Dendritic cell treated with granulocyte-macrophage colony-stimulating factor and Interleukin-4, amounts not matched to agents 40 ng/mL and 50 ng/mL, for 4 days (primary cell): ENCODE measurements around the gene PPM1A.

Experiments used
- H3K27ac Mint-ChIP-seq: one replicate; pipeline ENCODE4 v1.8.0; 2022; ENCODE audit warnings: mild to moderate bottlenecking, mixed read lengths
- H3K27me3 Mint-ChIP-seq: one replicate; pipeline ENCODE4 v1.8.0; 2022; ENCODE audit warnings: mild to moderate bottlenecking, mixed read lengths
- H3K36me3 Mint-ChIP-seq: one replicate; pipeline ENCODE4 v1.8.0; 2022; ENCODE audit warnings: low read depth, mixed read lengths
- H3K4me1 Mint-ChIP-seq: one replicate; pipeline ENCODE4 v1.8.0; 2022; ENCODE audit warnings: low read depth, mixed read lengths
- H3K4me3 Mint-ChIP-seq: one replicate; pipeline ENCODE4 v1.8.0; 2022; ENCODE audit warnings: mild to moderate bottlenecking, moderate library complexity, mixed read lengths
- H3K9me3 Mint-ChIP-seq: one replicate; pipeline ENCODE4 v1.8.0; 2022; ENCODE audit warnings: mixed read lengths
- intact Hi-C: fragments of 100-400 bp; cut with micrococcal nuclease; formaldehyde crosslinking; loops from one replicate; pipeline ENCODE4 v1.15.0; 2022

PPM1A gene

GRCh38 chr14:60328583-60328982 lies 79.6 kb downstream of the PPM1A start:
- Mint-ChIP-seq H3K9me3 (peaks cover under 1% of the 10 kb centered on the region), H3K27me3 (peaks cover 39% of the 10 kb centered on the region), H3K27ac (no peak overlapping the region), H3K4me3 (no peak overlapping the region), H3K36me3 (no peaks in the 10 kb centered on the region), H3K4me1 (peaks cover 22% of the 10 kb centered on the region)
- intact Hi-C loops: no loop called here

GRCh38 chr14:60329274-60329673 lies 80.3 kb downstream of the PPM1A start:
- Mint-ChIP-seq H3K4me3 (no peak overlapping the region), H3K9me3 (no peaks in the 10 kb centered on the region), H3K27me3 (peaks cover 43% of the 10 kb centered on the region), H3K36me3 (no peaks in the 10 kb centered on the region), H3K4me1 (peaks cover 22% of the 10 kb centered on the region), H3K27ac (no peak overlapping the region)
- intact Hi-C loops: no loop called here

GRCh38 chr14:60331201-60332045 lies 82.4 kb downstream of the PPM1A start:
- no peaks in the 10 kb centered on the region for H3K36me3 Mint-ChIP-seq
- H3K27me3 Mint-ChIP-seq: peaks cover 36% of the 10 kb centered on the region
- no peaks in the 10 kb centered on the region for H3K9me3 Mint-ChIP-seq
- intact Hi-C loops: no loop called here
- peaks cover 22% of the 10 kb centered on the region for H3K4me1 Mint-ChIP-seq
- H3K4me3 Mint-ChIP-seq: peak overlapping the region; percentile 88
- peak overlapping the region; percentile 50 for H3K27ac Mint-ChIP-seq

- Mint-ChIP-seq H3K9me3 (no peaks in the 10 kb centered on the region), H3K4me1 (peaks cover 22% of the 10 kb centered on the region), H3K36me3 (no peaks in the 10 kb centered on the region), H3K4me3 (no peak overlapping the region), H3K27ac (peak overlapping the region; percentile 50), H3K27me3 (peaks cover 31% of the 10 kb centered on the region)
- intact Hi-C loops: no loop called here
These were observed 83.0 kb downstream of the PPM1A start for GRCh38 chr14:60332046-60332399.

GRCh38 chr14:60332869-60333268 lies 83.8 kb downstream of the PPM1A start:
- Mint-ChIP-seq H3K36me3 (no peaks in the 10 kb centered on the region), H3K4me1 (peaks cover 16% of the 10 kb centered on the region), H3K27me3 (peaks cover 27% of the 10 kb centered on the region), H3K27ac (no peak overlapping the region), H3K4me3 (no peak overlapping the region), H3K9me3 (no peaks in the 10 kb centered on the region)
- intact Hi-C loops: no loop called here

GRCh38 chr14:60339571-60339970 lies 90.5 kb downstream of the PPM1A start:
- Mint-ChIP-seq H3K27ac (no peak overlapping the region), H3K4me3 (no peak overlapping the region), H3K9me3 (no peaks in the 10 kb centered on the region), H3K4me1 (no peaks in the 10 kb centered on the region), H3K36me3 (no peaks in the 10 kb centered on the region), H3K27me3 (peaks cover 16% of the 10 kb centered on the region)
- intact Hi-C loops: no loop called here

- intact Hi-C loops: no loop called here
- no peak overlapping the region for H3K27ac Mint-ChIP-seq
These were observed 94.6 kb downstream of the PPM1A start for GRCh38 chr14:60343571-60344071.

GRCh38 chr14:60344751-60345150 lies 95.7 kb downstream of the PPM1A start:
- Mint-ChIP-seq H3K4me3 (no peak overlapping the region), H3K36me3 (no peaks in the 10 kb centered on the region), H3K27ac (no peak overlapping the region), H3K4me1 (no peaks in the 10 kb centered on the region), H3K9me3 (no peaks in the 10 kb centered on the region), H3K27me3 (peaks cover 11% of the 10 kb centered on the region)
- intact Hi-C loops: no loop called here

More at GRCh38 chr14:60343571-60344071, 94.6 kb downstream of the PPM1A start:
- no peaks in the 10 kb centered on the region for H3K36me3 Mint-ChIP-seq
- no peaks in the 10 kb centered on the region for H3K9me3 Mint-ChIP-seq
- peaks cover 11% of the 10 kb centered on the region for H3K27me3 Mint-ChIP-seq
- H3K4me3 Mint-ChIP-seq: no peak overlapping the region
- no peaks in the 10 kb centered on the region for H3K4me1 Mint-ChIP-seq

- peaks cover 10% of the 10 kb centered on the region for H3K27me3 Mint-ChIP-seq
- intact Hi-C loops: no loop called here
- no peak overlapping the region for H3K4me3 Mint-ChIP-seq
- no peaks in the 10 kb centered on the region for H3K9me3 Mint-ChIP-seq
- no peaks in the 10 kb centered on the region for H3K4me1 Mint-ChIP-seq
- no peak overlapping the region for H3K27ac Mint-ChIP-seq
- H3K36me3 Mint-ChIP-seq: no peaks in the 10 kb centered on the region
These were observed 97.7 kb downstream of the PPM1A start for GRCh38 chr14:60346706-60347105.

- Mint-ChIP-seq H3K27me3 (peaks cover 9% of the 10 kb centered on the region), H3K4me1 (no peaks in the 10 kb centered on the region), H3K36me3 (no peaks in the 10 kb centered on the region), H3K27ac (no peak overlapping the region), H3K4me3 (no peak overlapping the region), H3K9me3 (no peaks in the 10 kb centered on the region)
- intact Hi-C loops: no loop called here
These were observed 99.2 kb downstream of the PPM1A start for GRCh38 chr14:60348211-60348610.
